HEK293 (cell line): Measurements from ENCODE around the gene ZNF335.

ENCODE experiments used
- CTCF ChIA-PET: fragments of 350-600 bp; formaldehyde crosslinking; extraction: SDS; loops from one replicate; lab custom pipeline; 2021; ENCODE audit warnings: antibody characterized with exemption; lab: Yijun Ruan, JAX
- POLR2A ChIA-PET: fragments of 300-600 bp; formaldehyde crosslinking; extraction: SDS; loops from one replicate; lab custom pipeline; 2020; ENCODE audit warnings: antibody characterized with exemption, inconsistent platforms; lab: Yijun Ruan, JAX
- H3K27ac ChIP-seq: fragments of 200-500 bp; sonication (Bioruptor generic); 2 replicates; pipeline ENCODE4 v1.5.1; 2014; ENCODE audit warnings: low read depth, low read length, control low read depth, inconsistent platforms; ENCODE audit errors: extremely low read depth
- H3K36me3 ChIP-seq, 2 experiments: fragments of 200-500 bp in 1 of 2; sonication (Bioruptor generic) in 1 of 2; 1 replicate in 1 of 2; 2 replicates in 1 of 2; pipeline ENCODE4 v1.5.1; 2014 to 2017; ENCODE audit warnings: inconsistent platforms in 2 of 2, low read length in 2 of 2; ENCODE audit not compliant: control insufficient read depth in 2 of 2, insufficient read depth in 1 of 2
- H3K4me1 ChIP-seq: fragments of 200-500 bp; sonication (Bioruptor generic); 2 replicates; pipeline ENCODE4 v1.5.1; 2014; ENCODE audit warnings: mild to moderate bottlenecking, low read length, inconsistent platforms; ENCODE audit not compliant: control insufficient read depth, insufficient read depth
- H3K4me3 ChIP-seq: 2 replicates; pipeline ENCODE4 v1.5.1; 2011; ENCODE audit warnings: low read depth, mild to moderate bottlenecking, control low read depth, low read length, moderate library complexity
- H3K9me3 ChIP-seq: fragments of 200-500 bp; sonication (Bioruptor generic); 2 replicates; pipeline ENCODE4 v1.5.1; 2014; ENCODE audit warnings: low read depth, low read length, inconsistent platforms; ENCODE audit not compliant: control insufficient read depth, insufficient read depth
- EGR2 ChIP-seq: fragments of 450-650 bp; formaldehyde crosslinking; IDR thresholded peaks from 2 replicates; pipeline ENCODE4 v1.5.1; 2016; ENCODE audit warnings: low read depth, missing biosample characterization, missing genetic modification characterization
- KLF1 ChIP-seq: fragments of 450-650 bp; formaldehyde crosslinking; IDR thresholded peaks from 2 replicates; pipeline ENCODE4 v1.5.1; 2016; ENCODE audit warnings: missing biosample characterization, missing genetic modification characterization
- PRDM10 ChIP-seq: fragments of 450-650 bp; formaldehyde crosslinking; IDR thresholded peaks from 2 replicates; pipeline ENCODE4 v1.5.1; 2016; ENCODE audit warnings: missing biosample characterization, missing genetic modification characterization
- PRDM4 ChIP-seq: fragments of 450-650 bp; formaldehyde crosslinking; IDR thresholded peaks from 2 replicates; pipeline ENCODE4 v1.5.1; 2017; ENCODE audit warnings: missing biosample characterization, missing genetic modification characterization
- SALL2 ChIP-seq: fragments of 450-650 bp; formaldehyde crosslinking; IDR thresholded peaks from 2 replicates; pipeline ENCODE4 v1.5.0; 2017; ENCODE audit warnings: missing biosample characterization, mild to moderate bottlenecking, missing genetic modification characterization, borderline replicate concordance
- ZNF10 ChIP-seq: fragments of 450-650 bp; formaldehyde crosslinking; IDR thresholded peaks from 2 replicates; pipeline ENCODE4 v1.5.1; 2017; ENCODE audit warnings: missing biosample characterization, missing genetic modification characterization
- ZNF280D ChIP-seq: fragments of 450-650 bp; formaldehyde crosslinking; IDR thresholded peaks from 2 replicates; pipeline ENCODE4 v1.5.1; 2016; ENCODE audit warnings: missing biosample characterization, missing genetic modification characterization
- ZNF350 ChIP-seq: fragments of 450-650 bp; formaldehyde crosslinking; IDR thresholded peaks from 2 replicates; pipeline ENCODE4 v1.5.0; 2017; ENCODE audit warnings: missing biosample characterization, mild to moderate bottlenecking, missing genetic modification characterization
- ZNF473 ChIP-seq: fragments of 450-650 bp; formaldehyde crosslinking; IDR thresholded peaks from 2 replicates; pipeline ENCODE4 v1.5.1; 2017; ENCODE audit warnings: missing biosample characterization, missing genetic modification characterization
- ZNF521 ChIP-seq: fragments of 450-650 bp; formaldehyde crosslinking; IDR thresholded peaks from 2 replicates; pipeline ENCODE4 v1.5.1; 2017; ENCODE audit warnings: missing biosample characterization, mild to moderate bottlenecking, missing genetic modification characterization
- ZSCAN18 ChIP-seq: fragments of 450-650 bp; formaldehyde crosslinking; IDR thresholded peaks from 2 replicates; pipeline ENCODE4 v1.5.1; 2016; ENCODE audit warnings: missing biosample characterization, missing genetic modification characterization
- ZSCAN4 ChIP-seq: fragments of 450-650 bp; formaldehyde crosslinking; IDR thresholded peaks from 2 replicates; pipeline ENCODE4 v1.5.1; 2017; ENCODE audit warnings: missing biosample characterization, missing genetic modification characterization

The ZNF335 gene

GRCh38 chr20:45952861-45953260 lies 19.1 kb downstream of the ZNF335 start:
- ChIA-PET CTCF (interaction anchor here (1.9 to 2.1 kb wide), 2 partner anchors 17 to 153 kb away, joined by 7 to 16 read pairs; no protein-coding TSS in a partner anchor), POLR2A (interaction anchor here (1.0 to 1.2 kb wide), 3 partner anchors 9 to 72 kb away, joined by 3 to 4 read pairs (median 3); partner anchors contain the start of gene ZSWIM1)

More at GRCh38 chr20:45952861-45953260, 19.1 kb downstream of the ZNF335 start:
- no peak overlapping the region for H3K27ac ChIP-seq
- no peaks in the 10 kb centered on the region for H3K9me3 ChIP-seq
- no peak overlapping the region for H3K4me3 ChIP-seq
- H3K36me3 ChIP-seq = peaks cover 4 to 87% of the 10 kb centered on the region in 2 experiments; a peak in 2 of 3 replicates
- TF ChIP-seq ZSCAN4 (tag by site-specific recombination) = no peak
- no peak for TF ChIP-seq PRDM10 (tag by site-specific recombination)
- TF ChIP-seq KLF1 = no peak
- no peak for TF ChIP-seq EGR2 (tag by site-specific recombination)
- TF ChIP-seq PRDM4 = no peak
- TF ChIP-seq SALL2 (tag by site-specific recombination) = no peak
- TF ChIP-seq ZNF280D (tag by site-specific recombination) = no peak
- TF ChIP-seq ZNF10 (tag by site-specific recombination) = no peak
- TF ChIP-seq ZSCAN18 (tag by site-specific recombination) = no peak
- TF ChIP-seq ZNF473 (tag by site-specific recombination) = no peak
- TF ChIP-seq ZNF350 (tag by site-specific recombination) = no peak
- no peak for TF ChIP-seq ZNF521 (tag by site-specific recombination)
- TF ChIP-seq, all 188 proteins: peak for 0
- H3K4me1 ChIP-seq = no peaks in the 10 kb centered on the region
